ENCODE data around the gene TOLLIP. TPM values are rescaled to one million over a fixed set of nuclear protein-coding genes. Genes with fewer than 3 reads are reported as not detected.

The TOLLIP gene
- total RNA-seq, 4 donors from 2014 or later, result 114 to 167 (median 129) TPM

DNA sequence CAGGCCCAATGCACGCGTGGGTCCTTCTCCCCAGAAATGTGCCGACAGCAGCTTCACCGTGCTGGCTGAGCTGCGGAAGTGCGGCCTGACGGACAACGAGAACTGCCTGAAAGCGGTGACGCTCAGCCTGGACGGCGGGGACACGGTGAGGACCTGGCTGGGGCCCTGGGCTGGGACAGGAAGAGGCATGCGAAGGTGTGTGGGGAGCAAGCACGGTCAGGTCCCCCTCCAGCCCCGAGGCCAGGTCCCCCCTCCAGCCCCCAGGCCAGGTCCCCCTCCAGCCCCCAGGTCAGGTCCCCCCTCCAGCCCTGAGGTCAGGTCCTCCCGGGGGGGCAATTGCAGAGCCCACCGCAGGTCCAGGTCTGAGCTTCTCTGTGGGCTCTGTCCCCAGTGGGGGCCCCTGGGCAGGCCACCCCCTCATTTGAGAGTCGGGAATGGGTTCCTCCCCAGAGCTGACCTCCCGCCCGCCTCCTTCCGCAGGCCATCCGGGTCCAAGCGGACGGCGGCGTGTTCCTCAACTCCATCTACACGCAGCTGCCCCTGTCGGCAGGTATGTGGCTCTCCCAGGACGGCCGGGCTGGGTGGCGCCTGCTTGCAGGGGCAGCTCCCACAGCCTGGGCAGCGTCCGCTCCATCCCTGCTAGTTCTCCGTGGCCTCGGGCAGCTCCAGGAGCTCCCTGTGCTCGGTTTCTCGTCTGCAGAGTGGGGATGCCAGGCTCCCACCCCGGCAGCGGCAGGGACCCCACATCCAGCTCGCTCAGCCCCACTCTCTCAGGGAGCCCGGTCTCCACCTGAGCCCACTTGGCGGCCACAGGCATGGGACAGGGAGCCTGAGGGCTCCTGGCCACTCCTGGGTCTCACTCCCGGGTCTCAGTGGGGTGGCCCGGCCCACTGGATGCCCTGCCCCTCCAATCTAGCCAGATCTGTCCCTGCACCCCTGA lies 78.7 kb downstream of the TOLLIP start:
- intact Hi-C loops (cut with DNase I; ENCODE audit: low total_unique reads), result no loop called here
- H3K4me3 ChIP-seq (ENCODE audit: low read depth, poor library complexity, severe bottlenecking), result no peak overlapping the region
- WGBS, 2 donors, result 62 to 71% methylated on average over 35 to 38 of the region's 45 CpGs
- TF ChIP-seq CTCF (IDR thresholded peaks at IDR 0.05), result no peak
- peak in 1 of 2 donors; percentile 82 for DNase-seq (ENCODE audit: low spot score in 2 of 2)

DNA sequence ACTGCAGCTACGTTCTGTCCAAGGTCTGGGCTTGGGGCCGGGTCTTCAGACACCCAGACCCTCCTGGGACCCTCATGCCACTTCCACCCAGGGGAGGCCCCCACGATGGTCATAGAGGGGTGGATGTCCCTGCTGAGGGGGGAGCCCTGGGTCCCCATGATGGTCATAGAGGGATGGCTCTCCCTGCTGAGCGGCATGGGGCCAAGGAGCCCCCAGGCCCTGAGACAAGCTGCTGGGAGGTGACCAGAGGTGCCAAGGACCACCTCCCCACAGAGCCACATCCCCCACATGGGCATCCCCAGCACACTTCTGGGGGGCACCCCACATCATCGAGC lies 79.3 kb downstream of the TOLLIP start:
- WGBS, 2 donors, result 39 to 74% methylated on average over 2 to 5 of the region's 5 CpGs

GRCh38 chr11:1229471-1230120 lies 79.8 kb downstream of the TOLLIP start:
- DNase-seq (ENCODE audit: low spot score in 2 of 2), result peak in 1 of 2 donors; percentile 81
- no peak overlapping the region for H3K4me3 ChIP-seq (ENCODE audit: low read depth, poor library complexity, severe bottlenecking)
- 55 to 66% methylated on average over 24 to 25 of the region's 27 CpGs for WGBS, 2 donors
- intact Hi-C loops (cut with DNase I; ENCODE audit: low total_unique reads), result no loop called here
- TF ChIP-seq POLR2A (IDR thresholded peaks at IDR 0.05), result no peak
- no peak for TF ChIP-seq CTCF (IDR thresholded peaks at IDR 0.05)

More for the DNA sequence above, 79.3 kb downstream of the TOLLIP start:
- no peak for DNase-seq (ENCODE audit: low spot score in 2 of 2)
- intact Hi-C loops (cut with DNase I; ENCODE audit: low total_unique reads), result no loop called here
- TF ChIP-seq CTCF (IDR thresholded peaks at IDR 0.05) (no peak), POLR2A (IDR thresholded peaks at IDR 0.05) (no peak)
- H3K4me3 ChIP-seq (ENCODE audit: low read depth, poor library complexity, severe bottlenecking), result no peak overlapping the region

DNA sequence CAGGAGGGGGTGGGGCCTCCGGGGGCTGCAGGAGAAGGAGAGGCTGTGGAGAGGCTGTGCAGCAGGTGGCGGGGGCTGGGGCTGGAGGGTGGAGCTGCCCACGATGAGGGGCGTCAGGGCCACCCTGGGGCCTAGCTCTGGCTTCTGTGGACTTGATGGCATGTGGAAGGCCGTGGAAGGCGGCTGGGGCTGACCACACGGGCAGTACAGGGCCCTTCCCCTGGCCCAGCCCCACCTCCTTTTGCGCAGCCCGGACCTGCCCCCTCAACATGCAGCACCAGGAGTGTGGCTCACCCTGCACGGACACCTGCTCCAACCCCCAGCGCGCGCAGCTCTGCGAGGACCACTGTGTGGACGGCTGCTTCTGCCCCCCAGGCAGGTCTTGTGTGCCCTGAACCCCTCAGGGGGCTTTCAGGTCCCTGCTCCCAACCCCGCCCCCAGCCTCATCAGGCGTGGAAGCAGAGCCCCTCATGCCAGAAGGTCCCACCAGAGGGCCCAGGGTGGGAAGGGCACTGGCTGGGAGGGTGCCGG lies 80.4 kb downstream of the TOLLIP start:
- 68 to 78% methylated on average over 17 to 18 of the region's 18 CpGs for WGBS, 2 donors
- DNase-seq (ENCODE audit: low spot score in 2 of 2), result peak in 1 of 2 donors; percentile 81
- no peak overlapping the region for H3K4me3 ChIP-seq (ENCODE audit: low read depth, poor library complexity, severe bottlenecking)
- intact Hi-C loops (cut with DNase I; ENCODE audit: low total_unique reads), result no loop called here
- TF ChIP-seq POLR2A (IDR thresholded peaks at IDR 0.05), result no peak
- no peak for TF ChIP-seq CTCF (IDR thresholded peaks at IDR 0.05)

DNA sequence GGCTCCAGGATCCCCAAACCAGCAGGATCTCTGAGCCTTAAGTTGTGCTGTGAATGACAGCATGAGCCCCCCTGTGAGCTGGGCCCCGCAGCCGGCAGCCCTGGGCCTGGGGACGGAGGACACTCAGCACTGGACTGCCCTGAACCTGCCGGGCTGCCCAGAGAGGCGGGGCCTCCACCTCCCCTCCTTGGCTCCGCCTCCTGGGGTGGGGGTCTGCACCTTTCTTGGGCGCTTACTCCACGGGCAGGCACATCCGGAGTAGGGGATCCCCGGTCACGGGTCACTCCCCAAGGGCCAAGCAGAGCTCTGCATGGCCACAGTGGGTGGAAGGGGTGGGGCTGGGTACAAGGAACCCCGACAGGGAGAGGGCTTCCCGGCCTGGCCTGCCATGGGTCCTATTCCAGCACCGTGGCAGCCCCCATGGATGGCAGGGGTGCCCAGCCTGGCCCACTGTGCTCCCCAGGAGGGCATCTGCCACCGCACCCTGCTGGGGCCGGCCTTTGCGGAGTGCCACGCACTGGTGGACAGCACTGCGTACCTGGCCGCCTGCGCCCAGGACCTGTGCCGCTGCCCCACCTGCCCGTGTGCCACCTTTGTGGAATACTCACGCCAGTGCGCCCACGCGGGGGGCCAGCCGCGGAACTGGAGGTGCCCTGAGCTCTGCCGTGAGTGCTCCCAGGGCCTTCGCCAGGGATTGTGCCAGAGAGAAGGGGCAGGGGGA lies 81.2 kb downstream of the TOLLIP start:
- peak in 1 of 2 donors; percentile 76 for DNase-seq (ENCODE audit: low spot score in 2 of 2)
- intact Hi-C loops (cut with DNase I; ENCODE audit: low total_unique reads), result no loop called here
- TF ChIP-seq CTCF (IDR thresholded peaks at IDR 0.05) (no peak), POLR2A (IDR thresholded peaks at IDR 0.05) (no peak)
- no peak overlapping the region for H3K4me3 ChIP-seq (ENCODE audit: low read depth, poor library complexity, severe bottlenecking)
- 64 to 70% methylated on average over 8 to 21 of the region's 31 CpGs for WGBS, 2 donors
